ENCODE results near the gene SDHAF2.
"Not testable (repeated sequence)": the region's sequence is repeated elsewhere in the genome, so short reads cannot be mapped to it uniquely, and the experiment has no call there.

Gene SDHAF2

GRCh38 chr11:61429691-61430582 is at the start of gene SDHAF2, which contains the start of gene CPSF7:
TSS of gene SDHAF2 (plus strand) at chr11:61430124. CDS start at chr11:61430147, 23 bp downstream.
TSS of gene CPSF7 (minus strand) at chr11:61429975. CDS start at chr11:61429235, 740 bp downstream.
- peak; percentile 84 for DNase-seq

- DNase-seq: no peak
These were observed 49.0 kb upstream of the SDHAF2 start for GRCh38 chr11:61380884-61381283.

GRCh38 chr11:61383859-61384258 is 46.1 kb upstream of the SDHAF2 start:
- not testable (repeated sequence) for DNase-seq

GRCh38 chr11:61384271-61385242 is 45.4 kb upstream of the SDHAF2 start:
- DNase-seq: no peak

- no peak for DNase-seq
These were observed 39.8 kb upstream of the SDHAF2 start for GRCh38 chr11:61390161-61390560.

GRCh38 chr11:61392981-61393595 is 36.8 kb upstream of the SDHAF2 start:
- no peak for DNase-seq

GRCh38 chr11:61401173-61401572 is 28.8 kb upstream of the SDHAF2 start:
- no peak for DNase-seq

GRCh38 chr11:61401573-61401972 is 28.4 kb upstream of the SDHAF2 start:
- no peak for DNase-seq

GRCh38 chr11:61403658-61404057 is 26.3 kb upstream of the SDHAF2 start:
- no peak for DNase-seq

GRCh38 chr11:61404103-61404502 is 25.8 kb upstream of the SDHAF2 start:
- no peak for DNase-seq

- DNase-seq: no peak
These were observed 25.3 kb upstream of the SDHAF2 start for GRCh38 chr11:61404641-61405040.

- no peak for DNase-seq
These were observed 23.9 kb upstream of the SDHAF2 start for GRCh38 chr11:61406067-61406466.

GRCh38 chr11:61406991-61407728 is 22.8 kb upstream of the SDHAF2 start:
- DNase-seq: no peak

GRCh38 chr11:61411589-61411988 is 18.3 kb upstream of the SDHAF2 start:
- no peak for DNase-seq

GRCh38 chr11:61413496-61413895 is 16.4 kb upstream of the SDHAF2 start:
- no peak for DNase-seq

- DNase-seq: no peak
These were observed 15.4 kb upstream of the SDHAF2 start for GRCh38 chr11:61414547-61414946.

- no peak for DNase-seq
These were observed 14.5 kb upstream of the SDHAF2 start for GRCh38 chr11:61415381-61415780.

GRCh38 chr11:61416941-61417340 is 13.0 kb upstream of the SDHAF2 start:
- no peak for DNase-seq

GRCh38 chr11:61417670-61418069 is 12.3 kb upstream of the SDHAF2 start:
- no peak for DNase-seq

GRCh38 chr11:61418136-61418535 is 11.8 kb upstream of the SDHAF2 start:
- DNase-seq: no peak

GRCh38 chr11:61422226-61422625 is 7.7 kb upstream of the SDHAF2 start:
- no peak for DNase-seq

Measured in NCI-H748 treated with DMSO at 0.1 percent for 48 hours (cell line).